LNCaP clone FGC (cell line): ENCODE measurements around the gene IGFL1.

Source experiments
- DNase-seq: peaks from one replicate; pipeline ENCODE4 v3.0.0-alpha.2; 2011; ENCODE audit warnings: low read depth
- H3K4me3 ChIP-seq: 2 replicates; pipeline ENCODE4 v1.5.1; 2011; ENCODE audit warnings: mild to moderate bottlenecking, low read depth, low read length, control low read depth
- CTCF ChIP-seq: IDR thresholded peaks from 2 replicates; pipeline ENCODE4 v1.5.1; 2012; ENCODE audit warnings: mild to moderate bottlenecking; ENCODE audit not compliant: control insufficient read depth, insufficient read depth; ENCODE audit errors: extremely low read depth

IGFL1 gene

DNA sequence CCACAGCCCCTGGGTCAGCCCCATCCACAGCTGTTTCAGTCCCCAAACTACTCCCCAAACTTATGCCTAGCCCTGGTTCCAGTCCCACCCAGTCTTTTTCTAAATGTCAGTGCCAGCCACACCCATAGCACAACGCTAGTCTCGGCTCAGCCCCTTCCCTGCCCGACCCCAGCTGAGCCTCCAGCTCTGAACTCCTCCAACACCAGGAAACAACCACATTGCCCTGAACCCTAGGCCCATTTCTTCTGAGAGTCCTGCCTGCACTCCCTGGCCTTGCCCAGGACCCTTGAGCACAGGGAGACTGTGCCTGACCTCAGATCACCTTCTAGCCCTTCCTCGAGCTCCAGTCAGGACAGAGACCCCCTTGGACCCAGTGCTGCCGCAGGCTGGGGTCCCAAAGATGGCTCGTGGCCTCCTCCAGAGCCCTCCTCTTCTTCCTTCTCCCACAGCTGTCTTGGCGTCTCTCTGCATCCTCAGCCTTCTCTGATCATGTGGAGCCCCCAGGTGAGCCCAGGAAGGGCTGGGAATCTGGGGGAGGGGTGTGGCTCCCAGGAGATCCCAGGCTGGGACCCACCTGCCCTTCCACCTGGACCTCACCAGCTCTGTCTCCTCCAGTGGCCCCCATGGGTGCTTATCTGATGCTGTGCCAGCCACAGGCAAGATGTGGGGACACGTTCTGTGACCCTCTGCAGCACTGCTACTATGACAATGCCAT is 33.0 kb upstream of the IGFL1 start:
- no peak overlapping the region for H3K4me3 ChIP-seq
- no peak for TF ChIP-seq CTCF
- DNase-seq = no peak

DNA sequence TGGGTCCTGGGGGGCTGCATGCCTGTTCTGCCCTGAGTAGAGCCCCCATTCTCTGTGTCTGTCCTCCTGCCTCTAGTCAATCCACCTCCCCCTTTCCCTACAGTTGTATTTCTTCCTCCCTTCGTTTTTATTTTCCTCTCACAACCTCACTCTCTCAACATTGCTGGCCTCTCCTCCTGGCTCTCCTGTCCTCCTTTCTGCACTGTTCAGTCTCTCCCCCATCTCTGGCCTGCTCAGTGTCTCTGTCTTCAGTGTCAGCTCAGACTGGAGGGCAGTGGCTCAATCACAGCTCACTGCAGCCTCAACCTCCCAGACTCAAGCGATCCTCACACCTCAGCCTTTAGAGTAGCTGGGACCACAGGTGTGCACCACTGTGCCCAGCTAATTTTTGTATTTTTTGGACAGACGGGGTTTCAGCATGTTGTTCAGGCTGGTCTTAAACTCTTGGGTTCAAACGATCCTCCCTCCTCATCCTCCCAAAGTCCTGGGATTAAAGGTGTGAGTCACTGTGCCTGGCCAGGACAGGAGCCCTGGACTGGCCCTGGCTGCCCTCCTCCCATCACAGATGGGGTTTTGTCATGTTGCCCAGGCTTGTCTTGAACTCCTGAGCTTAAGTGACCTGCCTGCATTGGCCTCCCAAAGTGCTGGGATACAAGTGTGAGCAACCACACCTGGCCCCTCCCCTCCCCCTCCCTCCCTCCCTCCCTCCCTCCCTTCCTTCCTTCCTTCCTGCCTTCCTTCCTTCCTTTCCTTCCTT is 32.0 kb upstream of the IGFL1 start:
- no peak for DNase-seq
- no peak for TF ChIP-seq CTCF
- H3K4me3 ChIP-seq = no peak overlapping the region

GRCh38 chr19:46198756-46199155 is 30.8 kb upstream of the IGFL1 start:
- DNase-seq = no peak
- H3K4me3 ChIP-seq = no peak overlapping the region
- no peak for TF ChIP-seq CTCF

GRCh38 chr19:46201454-46202310 is 27.9 kb upstream of the IGFL1 start:
- no peak overlapping the region for H3K4me3 ChIP-seq
- DNase-seq = no peak
- TF ChIP-seq CTCF = no peak

DNA sequence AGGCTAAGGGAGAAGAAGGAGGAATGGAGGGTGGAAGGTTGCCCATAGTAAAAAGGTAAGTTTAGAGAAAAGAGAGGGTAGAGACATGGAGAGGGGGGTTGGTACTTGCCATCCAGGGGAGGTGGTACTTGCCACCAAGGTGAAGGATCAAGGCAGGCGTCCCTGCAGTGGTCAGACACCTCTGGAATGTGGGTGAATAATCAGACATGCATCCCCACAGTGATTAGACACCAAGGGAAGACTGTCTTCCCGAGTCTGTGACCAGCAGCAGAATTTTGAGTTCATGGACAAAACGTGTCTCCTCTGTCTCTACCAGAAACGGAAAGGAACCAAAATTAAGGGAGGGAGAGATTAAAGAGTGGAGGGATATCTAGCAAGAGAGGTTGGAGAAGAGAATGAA is 27.1 kb upstream of the IGFL1 start:
- TF ChIP-seq CTCF = no peak
- no peak for DNase-seq
- no peak overlapping the region for H3K4me3 ChIP-seq

GRCh38 chr19:46202872-46203860 is 26.4 kb upstream of the IGFL1 start:
- TF ChIP-seq CTCF = no peak
- H3K4me3 ChIP-seq = no peak overlapping the region

More at GRCh38 chr19:46202872-46203860, 26.4 kb upstream of the IGFL1 start:
- DNase-seq = no peak
